Right atrium auricular region (tissue), 2 donors: Measurements from ENCODE around the gene IGSF21. TPM values are rescaled to one million over a fixed set of nuclear protein-coding genes. Genes with fewer than 3 reads are reported as not detected.

Experiments used
- DNase-seq: peaks from one replicate; pipeline ENCODE4 v3.0.0-alpha.2; 2019; ENCODE audit warnings: low spot score
- H3K27ac ChIP-seq, 2 donors: fragments of 200-600 bp; sonication (generic); 1 replicate in 1 of 2; 2 replicates in 1 of 2; pipeline ENCODE4 v1.5.1; 2016 to 2019
- H3K27me3 ChIP-seq, 2 donors: fragments of 200-600 bp; sonication (generic); one replicate each; pipeline versions ENCODE4 v1.5.1 to v1.6.0; 2017 to 2019
- H3K36me3 ChIP-seq: fragments of 200-600 bp; sonication (generic); one replicate; pipeline ENCODE4 v1.5.1; 2016
- H3K4me1 ChIP-seq, 2 donors: fragments of 200-600 bp; sonication (generic); one replicate each; pipeline versions ENCODE4 v1.5.1 to v1.6.0; 2017 to 2019
- H3K4me3 ChIP-seq, 2 donors: fragments of 200-600 bp; sonication (generic); 1 replicate in 1 of 2; 2 replicates in 1 of 2; pipeline ENCODE4 v1.5.1; 2017 to 2019; ENCODE audit warnings: mild to moderate bottlenecking in 1 of 2, moderate library complexity in 1 of 2
- H3K9me3 ChIP-seq, 2 donors: fragments of 200-600 bp; sonication (generic); one replicate each; pipeline ENCODE4 v1.5.1; 2019
- total RNA-seq, 2 donors: library from RNA; depleted of rRNA; stranded (reverse); fragments of >200 nt; gene quantifications; one replicate each; pipeline ENCODE4 v1.1.0, GENCODE V29; 2016
- TF ChIP-seq, protein P1 (sequence below), 2 donors: fragments of 200-600 bp; sonication (generic); IDR thresholded peaks; one replicate each; pipeline ENCODE4 v1.5.1; 2019; ENCODE audit warnings: antibody characterized with exemption in 2 of 2

The IGSF21 gene
- 1 to 10 TPM; 1.8 to 6.0 TPM for total RNA-seq

DNA sequence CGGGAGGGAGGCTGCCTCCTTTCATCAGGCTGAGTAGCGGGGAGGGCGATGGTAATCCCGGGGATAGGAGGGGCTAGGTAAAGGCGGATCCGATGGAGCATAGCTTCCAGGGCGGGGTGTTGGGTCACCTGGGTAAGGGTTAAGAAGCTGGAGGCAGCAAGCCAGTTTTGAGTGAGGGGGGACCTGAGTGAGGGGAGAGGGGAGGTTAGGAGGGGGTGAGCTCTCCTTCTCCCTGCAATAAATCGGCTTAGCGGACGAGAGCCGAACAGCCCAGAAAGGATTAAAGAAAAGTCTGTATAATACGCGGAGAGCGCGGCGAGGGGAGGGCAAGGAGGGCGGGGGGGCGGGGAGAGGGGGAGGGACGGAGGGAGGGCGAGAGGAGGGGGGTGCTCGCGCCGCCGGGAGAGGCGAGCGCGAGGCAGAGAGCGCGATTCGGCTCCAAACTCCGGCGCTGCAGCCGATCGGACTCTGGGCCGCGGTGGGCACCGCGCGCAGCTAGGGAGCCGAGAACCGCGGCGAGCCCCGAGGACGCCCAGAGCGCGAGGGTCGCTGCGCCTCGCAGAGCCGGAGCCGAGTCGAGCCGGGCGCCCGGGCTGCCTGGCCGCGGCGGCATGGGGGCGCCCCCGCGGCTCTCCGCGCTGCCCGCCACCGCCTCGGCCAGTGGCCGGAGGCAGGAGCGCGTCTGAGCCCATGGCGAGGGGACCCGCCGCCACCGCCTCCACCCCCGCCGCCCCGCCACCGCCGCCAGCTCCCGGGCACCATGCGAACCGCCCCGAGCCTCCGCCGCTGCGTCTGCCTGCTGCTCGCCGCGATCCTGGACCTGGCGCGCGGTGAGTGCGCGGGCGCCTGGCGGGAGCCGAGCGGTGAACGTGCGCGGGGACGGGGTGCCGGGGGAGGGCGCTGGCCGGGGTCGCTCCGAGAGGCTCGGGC, at the start of gene IGSF21:
IGSF21 (plus strand) TSS at position 430 of the 930 bp plus-strand sequence; CDS start at position 761, 331 bp downstream.
- Histone ChIP-seq H3K27ac (no peak within 1 kb of the TSS), H3K36me3 (no peaks in the 10 kb centered on the region), H3K4me1 (peaks cover 0 to 34% of the 10 kb centered on the region in 2 donors), H3K27me3 (peaks cover 15 to 34% of the 10 kb centered on the region in 2 donors), H3K9me3 (no peaks in the 10 kb centered on the region), H3K4me3 (peak within 1 kb of the TSS; percentile 21 to 37)
- TF ChIP-seq, protein P1, sequence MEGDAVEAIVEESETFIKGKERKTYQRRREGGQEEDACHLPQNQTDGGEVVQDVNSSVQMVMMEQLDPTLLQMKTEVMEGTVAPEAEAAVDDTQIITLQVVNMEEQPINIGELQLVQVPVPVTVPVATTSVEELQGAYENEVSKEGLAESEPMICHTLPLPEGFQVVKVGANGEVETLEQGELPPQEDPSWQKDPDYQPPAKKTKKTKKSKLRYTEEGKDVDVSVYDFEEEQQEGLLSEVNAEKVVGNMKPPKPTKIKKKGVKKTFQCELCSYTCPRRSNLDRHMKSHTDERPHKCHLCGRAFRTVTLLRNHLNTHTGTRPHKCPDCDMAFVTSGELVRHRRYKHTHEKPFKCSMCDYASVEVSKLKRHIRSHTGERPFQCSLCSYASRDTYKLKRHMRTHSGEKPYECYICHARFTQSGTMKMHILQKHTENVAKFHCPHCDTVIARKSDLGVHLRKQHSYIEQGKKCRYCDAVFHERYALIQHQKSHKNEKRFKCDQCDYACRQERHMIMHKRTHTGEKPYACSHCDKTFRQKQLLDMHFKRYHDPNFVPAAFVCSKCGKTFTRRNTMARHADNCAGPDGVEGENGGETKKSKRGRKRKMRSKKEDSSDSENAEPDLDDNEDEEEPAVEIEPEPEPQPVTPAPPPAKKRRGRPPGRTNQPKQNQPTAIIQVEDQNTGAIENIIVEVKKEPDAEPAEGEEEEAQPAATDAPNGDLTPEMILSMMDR (IDR thresholded peaks at IDR 0.05), result no peak
- DNase-seq, result no peak

DNA sequence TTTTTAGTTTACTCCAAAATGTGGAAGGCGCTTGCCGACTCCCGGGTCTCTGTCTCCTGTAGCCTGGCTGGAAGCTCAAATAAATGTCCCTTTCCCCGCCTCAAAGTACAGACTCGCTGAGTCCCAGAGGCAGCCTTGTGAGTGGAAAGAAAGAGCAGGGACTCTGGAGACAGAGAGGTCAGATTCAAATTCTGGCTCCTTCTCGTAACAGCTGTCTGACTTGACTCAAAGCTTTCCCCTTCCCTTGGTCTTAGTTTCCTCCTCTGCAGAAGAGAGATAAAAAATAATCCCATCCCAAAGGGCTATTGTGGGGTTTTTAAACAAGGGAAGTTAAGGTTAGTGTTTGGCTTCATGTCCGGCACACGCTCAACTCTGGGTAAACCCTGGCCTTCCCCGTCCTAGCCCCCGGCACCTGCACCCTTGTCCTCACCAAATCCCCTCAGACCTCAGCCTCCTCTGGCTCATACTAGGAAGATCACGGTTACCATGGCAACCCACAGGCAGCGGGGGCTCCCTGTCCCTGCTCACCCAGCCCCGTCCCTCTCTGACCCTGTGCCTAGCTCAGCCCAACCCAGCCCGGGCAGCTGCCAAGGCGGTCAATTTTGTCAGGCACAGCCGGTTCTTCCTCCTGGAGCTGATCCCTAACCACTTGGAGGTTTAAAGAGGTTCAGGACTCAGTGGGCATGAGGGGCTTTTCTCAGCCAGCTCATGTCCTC, 49.2 kb upstream of the IGSF21 start:
- DNase-seq, result no peak
- Histone ChIP-seq H3K4me1 (no peaks in the 10 kb centered on the region), H3K27ac (no peak overlapping the region), H3K4me3 (no peak overlapping the region), H3K27me3 (no peaks in the 10 kb centered on the region), H3K9me3 (peaks cover 0 to 4% of the 10 kb centered on the region in 2 donors), H3K36me3 (no peaks in the 10 kb centered on the region)
- TF ChIP-seq, protein P1 (IDR thresholded peaks at IDR 0.05), result no peak

DNA sequence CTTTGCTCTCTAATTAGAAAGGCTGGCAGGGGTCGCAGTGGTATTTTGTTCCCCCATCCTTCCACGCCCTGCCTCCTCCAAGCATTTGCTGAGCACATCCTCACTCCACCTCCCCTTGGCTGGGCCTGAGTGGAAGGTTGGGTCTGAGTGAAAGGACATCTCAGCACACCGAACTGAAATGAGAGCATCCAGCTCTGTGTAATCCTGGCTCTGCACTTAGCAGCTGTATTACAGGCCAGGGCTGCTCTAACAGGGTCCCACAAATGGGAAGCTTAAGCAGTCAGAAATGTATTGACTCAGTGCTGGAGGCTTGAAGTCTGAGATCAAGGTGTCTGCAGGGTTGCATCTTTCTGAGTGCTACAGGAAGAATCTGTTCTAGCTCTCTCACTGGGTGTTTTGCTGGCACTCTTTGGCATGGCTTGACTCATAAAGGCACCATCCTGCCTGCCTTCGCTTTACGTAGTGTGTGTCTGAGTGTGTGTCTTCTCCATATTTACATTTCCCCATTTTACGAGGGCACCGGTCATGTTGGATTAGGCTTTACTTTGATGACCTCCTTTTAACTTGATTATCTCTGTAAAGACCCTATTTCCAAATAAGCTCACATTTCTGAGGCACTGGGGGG, 48.5 kb upstream of the IGSF21 start:
- H3K27me3 ChIP-seq, result no peaks in the 10 kb centered on the region

DNA sequence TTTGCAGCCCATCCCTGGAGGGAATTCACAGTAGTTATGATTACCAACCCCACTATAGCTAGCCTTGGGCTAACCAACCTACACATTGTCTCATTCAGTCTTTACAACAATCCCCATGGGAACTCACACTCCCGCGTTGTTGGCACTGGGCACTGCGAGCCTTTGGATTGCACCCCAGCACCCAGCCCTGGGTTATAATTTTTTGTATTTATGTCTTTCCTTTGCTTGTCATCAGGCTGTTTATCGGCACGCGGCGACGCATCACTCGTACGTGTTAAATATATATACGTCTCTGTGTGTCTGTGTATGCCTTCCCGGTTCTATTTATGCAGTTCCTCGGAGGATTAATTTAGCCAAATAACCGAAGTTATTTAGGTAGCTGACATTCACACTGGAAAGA, 47.2 kb upstream of the IGSF21 start:
- TF ChIP-seq, protein P1 (IDR thresholded peaks at IDR 0.05), result no peak
- DNase-seq, result no peak
- no peak overlapping the region for H3K4me3 ChIP-seq
- H3K4me1 ChIP-seq, result no peaks in the 10 kb centered on the region
- no peaks in the 10 kb centered on the region for H3K36me3 ChIP-seq
- H3K27me3 ChIP-seq, result no peaks in the 10 kb centered on the region
- no peak overlapping the region for H3K27ac ChIP-seq
- peaks cover 0 to 4% of the 10 kb centered on the region in 2 donors for H3K9me3 ChIP-seq

More for the DNA sequence above, 48.5 kb upstream of the IGSF21 start:
- Histone ChIP-seq H3K4me3 (no peak overlapping the region), H3K9me3 (peaks cover 0 to 4% of the 10 kb centered on the region in 2 donors), H3K36me3 (no peaks in the 10 kb centered on the region), H3K27ac (no peak overlapping the region), H3K4me1 (no peaks in the 10 kb centered on the region)
- TF ChIP-seq, protein P1 (IDR thresholded peaks at IDR 0.05), result no peak
- DNase-seq, result no peak

DNA sequence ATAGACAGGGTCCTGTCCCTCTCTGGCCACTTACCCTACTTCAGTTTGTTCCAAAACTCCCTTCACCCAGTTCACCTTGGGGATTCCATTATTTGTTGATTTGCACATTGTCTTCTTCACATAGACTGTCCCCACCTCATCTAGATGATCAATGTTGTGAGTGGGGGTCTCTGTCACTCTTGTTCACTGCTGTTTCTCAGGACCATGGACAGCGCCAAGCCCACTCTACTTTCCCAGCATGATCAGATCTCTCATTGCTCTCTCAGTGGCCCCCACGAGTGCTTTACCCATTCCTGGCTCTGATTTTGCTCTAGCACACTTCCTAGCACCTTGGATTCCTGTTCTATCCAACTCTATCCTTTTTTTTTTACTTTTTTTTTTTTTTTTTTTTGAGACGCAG, 45.4 kb upstream of the IGSF21 start:
- H3K27ac ChIP-seq, result no peak overlapping the region
- TF ChIP-seq, protein P1 (IDR thresholded peaks at IDR 0.05), result no peak
- H3K27me3 ChIP-seq, result no peaks in the 10 kb centered on the region
- no peaks in the 10 kb centered on the region for H3K36me3 ChIP-seq
- no peak overlapping the region for H3K4me3 ChIP-seq
- H3K4me1 ChIP-seq, result no peaks in the 10 kb centered on the region
- H3K9me3 ChIP-seq, result peaks cover 0 to 4% of the 10 kb centered on the region in 2 donors
- no peak for DNase-seq
